Caki2 (cell line): ENCODE measurements around the gene COQ10B. TPM values are rescaled to one million over a fixed set of nuclear protein-coding genes. Genes with fewer than 3 reads are reported as not detected.
"Not testable (repeated sequence)": the region's sequence is repeated elsewhere in the genome, so short reads cannot be mapped to it uniquely, and the experiment has no call there.

Experiments
- DNase-seq: peaks from one replicate; pipeline ENCODE4 v3.0.0-alpha.2; 2015; ENCODE audit warnings: low read depth
- in situ Hi-C: cut with HindIII; loops from 2 replicates; pipeline ENCODE4 v1.10.0; 2016; ENCODE audit warnings: low sequenced_read_pairs, low pct_unique_long_range_greater_than_20kb, mixed read lengths
- total RNA-seq: library from RNA; depleted of rRNA; stranded (reverse); fragments of >200 nt; shearing (Covaris generic); gene quantifications from 2 replicates; pipeline ENCODE4 v1.2.3, GENCODE V29; 2014; ENCODE audit warnings: low replicate concordance

Gene COQ10B
- total RNA-seq, 1 experiment from 2014 or later: 37.8 TPM

DNA sequence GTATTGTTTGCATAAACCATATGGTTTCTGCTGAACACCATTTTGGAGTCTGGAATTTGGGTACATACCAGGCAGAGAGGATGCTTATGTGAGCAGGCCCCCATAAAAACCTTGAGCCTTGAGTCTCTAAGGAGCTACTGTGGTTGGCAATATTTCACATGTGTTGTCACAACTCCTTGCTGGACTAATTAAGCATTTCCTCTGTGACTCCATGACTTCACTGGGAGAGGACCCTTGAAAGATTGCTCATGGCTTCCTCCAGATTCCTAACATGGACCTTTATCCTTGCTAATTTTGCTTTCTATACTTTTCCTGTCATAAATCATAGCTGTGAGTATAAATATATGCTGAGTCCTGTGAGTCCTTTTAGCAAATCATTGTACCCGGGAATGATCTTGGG, 7.6 kb upstream of the COQ10B start:
- in situ Hi-C loops: no loop called here
- no peak for DNase-seq

DNA sequence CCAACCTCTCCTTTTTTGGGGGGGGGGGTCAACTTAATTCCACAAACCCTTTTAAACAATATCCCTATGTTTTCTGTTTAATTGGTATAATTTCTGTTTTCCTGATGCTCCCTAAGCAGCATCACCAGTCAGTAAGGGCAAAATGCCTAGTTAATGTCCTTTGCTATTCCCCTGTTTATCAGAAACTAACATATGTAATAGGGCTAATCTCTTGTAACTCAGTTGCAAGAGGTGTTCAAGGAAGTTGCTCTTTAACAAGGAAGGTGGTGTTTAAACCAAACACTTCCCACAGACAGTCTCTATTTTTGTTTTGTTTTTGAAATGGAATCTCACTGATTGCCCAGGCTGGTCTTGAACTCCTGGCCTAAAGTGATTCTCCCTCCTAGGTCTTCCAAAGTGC, 6.5 kb upstream of the COQ10B start:
- in situ Hi-C loops: no loop called here
- DNase-seq: no peak

DNA sequence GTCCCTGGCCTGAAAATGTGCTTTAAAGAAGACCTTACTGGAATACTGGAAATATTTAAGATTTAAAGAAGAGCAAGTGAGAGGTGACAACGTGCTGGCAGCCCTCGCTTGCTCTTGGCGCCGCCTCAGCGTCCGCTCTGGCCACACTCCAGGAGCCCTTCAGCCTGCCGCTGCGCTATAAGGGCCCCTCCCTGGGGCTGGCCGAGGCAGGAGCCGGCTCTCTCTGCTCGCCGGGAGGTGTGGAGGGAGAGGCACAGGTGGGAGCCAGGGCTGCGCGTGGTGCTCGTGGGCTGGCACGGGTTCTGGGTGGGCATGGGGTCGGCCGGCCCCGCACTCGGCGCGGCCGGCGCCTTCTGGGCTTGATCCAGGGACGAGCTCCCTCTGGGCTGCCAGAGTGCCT, 2.9 kb upstream of the COQ10B start:
- in situ Hi-C loops: no loop called here

DNA sequence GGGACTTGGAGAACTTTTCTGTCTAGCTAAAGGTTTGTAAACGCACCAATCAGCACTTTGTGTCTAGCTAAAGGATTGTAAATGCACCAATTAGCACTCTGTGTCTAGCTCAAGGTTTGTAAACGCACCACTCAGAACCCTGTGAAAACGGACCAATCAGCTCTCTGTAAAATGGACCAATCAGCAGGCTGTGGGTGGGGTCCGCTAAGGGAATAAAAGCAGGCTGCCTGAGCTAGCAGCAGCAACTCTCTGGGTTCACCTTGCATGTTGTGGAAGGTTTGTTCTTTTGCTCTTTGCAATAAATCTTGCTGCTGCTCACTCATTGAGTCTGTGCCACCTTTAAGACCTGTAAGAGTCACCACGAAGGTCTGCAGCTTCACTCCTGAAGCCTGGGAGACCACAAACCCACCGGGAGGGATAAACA, 2.4 kb upstream of the COQ10B start:
- in situ Hi-C loops, DNase-seq: not testable (repeated sequence)

More for the DNA sequence above, 2.9 kb upstream of the COQ10B start:
- no peak for DNase-seq

DNA sequence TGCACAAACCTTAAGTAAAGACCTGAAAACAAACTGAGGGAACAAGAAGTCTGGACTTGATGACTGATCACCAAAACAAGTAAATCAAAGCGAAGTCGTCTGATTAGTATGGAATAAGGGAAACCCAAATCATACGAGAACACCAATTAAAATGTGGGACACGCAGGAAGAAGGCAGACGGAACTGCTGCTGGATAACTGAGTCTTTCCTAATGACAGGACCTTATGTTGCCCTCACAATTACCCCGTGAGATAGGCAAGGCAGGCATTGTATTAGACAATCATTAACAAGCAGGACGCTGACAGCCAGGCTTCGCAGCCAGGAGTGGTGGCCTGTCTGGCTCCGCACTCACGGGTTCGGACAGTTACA, 614 bp upstream of the COQ10B start:
- no peak for DNase-seq
- in situ Hi-C loops: no loop called here

DNA sequence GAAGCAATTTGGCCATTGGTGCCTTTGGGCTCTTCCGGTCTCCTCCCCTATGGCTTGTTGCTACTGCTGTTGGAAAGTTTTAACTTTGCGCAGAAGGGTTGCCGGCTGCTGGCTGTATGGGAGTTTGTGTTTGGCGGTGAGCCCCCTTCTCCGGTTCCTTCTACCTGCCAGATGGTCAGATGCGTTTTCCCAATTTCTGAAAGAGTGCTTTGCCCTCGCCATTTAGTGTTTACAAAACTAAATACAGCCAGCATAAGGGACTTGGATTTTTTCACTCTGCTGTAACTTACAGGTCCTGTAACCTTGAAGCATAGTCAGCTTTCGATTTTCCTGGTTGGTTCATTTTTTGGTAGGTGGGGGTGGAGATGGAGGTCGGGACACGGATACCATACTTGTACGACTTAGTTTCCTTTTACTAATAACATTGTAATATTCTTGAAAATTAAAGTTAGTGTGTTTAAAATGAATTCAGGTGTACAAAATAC, 604 bp downstream of the COQ10B start:
- in situ Hi-C loops: no loop called here
- no peak for DNase-seq

DNA sequence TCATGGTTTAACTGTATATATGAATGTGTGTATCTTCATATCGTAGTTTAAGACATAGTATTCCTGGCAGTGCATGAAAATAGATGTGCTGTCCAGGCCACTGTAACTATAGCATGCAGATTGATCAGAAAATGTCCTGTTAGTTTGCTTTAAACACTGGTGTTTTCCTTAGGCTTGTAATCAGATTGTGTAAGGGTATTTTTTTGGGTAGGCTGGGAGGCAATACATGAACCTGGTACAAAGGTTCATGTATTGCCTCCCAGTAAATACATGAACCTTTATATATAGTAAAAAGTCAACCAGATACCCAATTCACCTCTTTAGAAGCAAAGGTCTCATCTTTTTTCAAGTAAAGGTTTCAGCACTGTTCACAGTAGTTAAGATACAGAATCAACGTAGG, 1.6 kb downstream of the COQ10B start:
- in situ Hi-C loops: no loop called here
- no peak for DNase-seq

DNA sequence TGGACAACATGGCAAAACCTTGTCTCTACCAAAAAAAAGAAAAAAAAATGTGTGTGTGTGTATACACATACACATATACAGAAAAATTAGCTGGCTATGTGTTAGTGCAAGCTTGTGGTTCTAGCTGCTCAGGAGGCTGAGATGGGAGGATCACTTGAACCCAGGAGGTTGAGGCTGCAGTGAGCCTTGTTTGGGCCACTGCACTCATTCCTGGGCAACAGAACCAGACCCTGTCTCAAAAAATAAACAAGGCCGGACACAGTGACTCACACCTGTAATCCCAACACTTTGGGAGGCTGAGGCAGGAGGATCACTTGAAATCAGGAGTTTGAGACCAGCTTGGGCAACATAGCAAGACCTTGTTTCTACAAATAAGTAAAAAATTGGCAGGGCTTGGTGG, 2.1 kb downstream of the COQ10B start:
- in situ Hi-C loops: no loop called here
- no peak for DNase-seq

DNA sequence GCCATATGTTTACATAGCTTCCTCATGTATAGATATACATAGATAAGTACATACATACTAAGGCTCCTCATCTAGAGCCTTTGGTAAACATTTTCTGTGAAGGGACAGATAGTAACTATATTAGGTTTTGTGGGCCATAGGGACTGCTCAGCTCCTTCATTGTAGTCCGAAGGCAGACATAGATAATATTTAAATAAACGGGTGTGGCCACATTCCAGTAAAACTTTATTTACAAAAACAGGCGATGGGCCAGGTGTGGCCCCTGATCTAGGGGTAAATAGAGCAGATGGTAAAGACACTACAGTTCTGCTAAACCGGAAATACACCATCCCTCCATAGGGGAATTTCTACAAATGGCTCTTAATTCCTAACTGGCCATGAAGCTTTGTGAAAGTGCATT, 7.3 kb downstream of the COQ10B start:
- no peak for DNase-seq
- in situ Hi-C loops: no loop called here

DNA sequence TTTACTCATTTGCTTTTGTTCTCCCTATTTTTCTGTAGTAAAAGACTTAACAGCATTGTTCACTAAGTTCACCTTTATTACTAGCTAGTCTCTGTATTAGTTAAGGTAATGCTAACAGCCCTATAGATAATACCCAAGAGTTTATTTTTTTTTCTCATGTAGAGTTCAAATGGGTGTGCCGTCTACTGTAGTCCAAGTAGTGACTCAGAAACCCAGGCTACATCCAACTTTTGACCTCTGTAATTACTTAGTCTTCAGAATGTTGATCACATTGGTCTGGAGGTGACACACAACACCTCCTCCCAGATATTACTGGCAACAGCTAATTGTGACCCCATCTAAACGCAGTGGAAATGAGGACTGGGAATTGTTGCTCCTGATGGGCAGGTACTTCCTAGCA, 7.7 kb downstream of the COQ10B start:
- in situ Hi-C loops: no loop called here
- DNase-seq: peak; percentile 72

DNA sequence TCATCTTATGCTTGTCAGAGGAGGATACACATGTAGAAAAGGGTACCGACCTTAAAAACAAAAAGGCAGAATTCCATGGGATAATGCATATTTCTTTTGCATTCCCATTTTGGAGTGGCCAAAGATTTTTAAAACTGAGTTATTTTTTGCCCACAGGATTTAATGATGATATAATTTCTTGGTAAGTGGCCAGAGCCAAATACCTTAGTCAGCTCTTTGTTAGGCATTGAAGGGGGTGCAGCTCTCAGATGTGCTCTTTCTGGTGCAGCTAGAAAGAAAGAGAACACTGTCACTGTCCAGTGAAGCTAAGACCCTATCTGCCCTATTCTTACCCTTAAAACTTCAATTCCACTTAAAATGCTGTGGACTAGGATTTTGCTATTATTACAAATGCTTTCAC, 10.8 kb downstream of the COQ10B start:
- in situ Hi-C loops: no loop called here
- no peak for DNase-seq

DNA sequence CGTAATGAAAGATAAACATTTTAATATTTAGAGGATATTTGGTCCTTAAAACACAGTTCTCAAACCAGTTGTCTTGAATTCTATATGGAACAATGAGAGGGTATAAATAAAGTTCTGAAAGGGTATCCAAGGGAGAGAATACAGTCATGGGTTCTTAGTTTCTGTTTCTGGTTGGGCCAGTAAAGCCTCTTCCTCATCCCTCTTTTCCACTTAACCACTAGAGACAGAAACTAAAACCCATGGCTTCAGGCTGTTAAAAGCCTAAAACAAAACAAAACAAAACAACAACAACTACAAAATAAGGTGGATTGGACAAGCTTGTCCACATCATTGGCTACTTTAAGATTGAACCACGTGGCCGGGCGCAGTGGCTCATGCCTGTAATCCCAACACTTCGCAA, 18.8 kb downstream of the COQ10B start:
- in situ Hi-C loops: no loop called here
- no peak for DNase-seq

DNA sequence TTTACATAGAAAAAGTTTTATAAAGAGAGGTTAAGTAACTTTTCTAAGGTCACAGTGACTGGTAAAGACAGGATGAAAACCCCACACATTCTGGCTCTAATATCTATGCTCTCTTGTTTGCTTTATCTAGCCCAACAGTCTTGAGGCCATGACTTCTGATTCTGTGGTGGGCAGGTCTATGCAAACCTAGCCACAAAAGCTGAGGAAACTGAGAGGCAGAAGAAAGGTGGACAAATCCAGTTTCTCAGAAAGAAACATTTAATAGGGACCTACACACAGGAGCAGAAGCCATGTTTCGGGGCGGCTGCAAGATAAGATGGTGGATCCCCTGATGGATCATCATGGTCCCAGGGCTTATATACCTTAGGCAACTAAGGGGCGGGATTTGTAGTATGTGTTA, 24.4 kb downstream of the COQ10B start:
- no peak for DNase-seq
- in situ Hi-C loops: no loop called here

DNA sequence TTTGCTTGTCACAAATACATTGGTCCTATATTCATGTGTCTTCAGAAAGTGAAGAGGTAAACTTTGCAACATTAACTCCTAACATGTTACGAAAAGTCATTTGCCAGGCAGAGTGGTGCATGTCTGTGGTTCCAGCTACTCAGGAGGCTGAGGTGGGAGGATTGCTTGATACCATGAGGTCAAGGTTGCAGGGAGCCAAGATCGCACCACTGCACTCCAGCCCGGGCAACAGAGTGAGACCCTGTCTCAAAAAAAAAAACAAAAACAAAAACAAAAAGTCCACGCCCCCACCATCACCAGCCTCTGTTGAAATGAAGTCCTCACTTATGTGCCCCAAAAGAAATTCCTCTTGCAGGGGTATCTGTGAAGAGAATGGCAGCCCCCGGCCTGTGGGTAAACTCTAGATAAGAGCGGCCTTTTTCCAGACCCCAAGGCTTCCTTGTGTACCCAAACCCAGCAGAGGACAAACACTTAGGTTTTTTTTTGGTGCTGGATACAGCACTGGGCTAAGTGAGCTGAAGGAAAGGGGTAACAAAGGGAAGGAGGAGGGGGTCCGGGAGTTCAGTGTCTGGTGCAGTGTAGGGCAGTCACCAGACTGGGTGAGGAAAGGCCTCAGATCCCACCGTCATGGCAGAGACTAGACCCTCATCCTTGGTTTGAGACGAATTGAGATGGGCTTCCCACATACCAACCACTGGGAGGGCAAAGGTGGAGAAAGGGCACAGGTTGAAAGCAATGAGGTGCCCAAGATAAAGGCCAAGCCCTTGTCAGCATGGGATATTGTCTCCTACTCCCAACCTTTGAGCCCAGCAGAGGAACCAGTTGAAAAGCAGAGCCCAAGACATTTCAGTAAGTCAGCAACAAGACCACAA, 27.0 kb downstream of the COQ10B start:
- in situ Hi-C loops: no loop called here
- no peak for DNase-seq

DNA sequence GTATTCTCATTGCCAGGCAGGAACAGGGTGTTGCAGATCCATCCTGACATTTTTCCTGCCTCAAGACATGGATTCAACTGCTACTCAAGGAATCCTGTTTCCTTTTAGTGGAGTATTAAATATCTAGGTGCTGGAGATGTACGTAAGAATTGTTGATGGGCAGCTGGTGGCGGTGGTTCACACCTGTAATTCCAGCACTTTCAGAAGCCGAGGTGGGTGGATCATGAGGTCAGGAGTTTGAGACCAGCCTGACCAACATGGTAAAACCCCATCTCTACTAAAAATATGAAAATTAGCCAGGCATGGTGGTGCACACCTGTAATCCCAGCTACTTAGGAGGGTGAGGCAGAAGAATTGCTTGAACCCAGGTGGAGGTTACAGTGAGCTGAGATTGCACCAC, 30.9 kb downstream of the COQ10B start:
- in situ Hi-C loops, DNase-seq: not testable (repeated sequence)

DNA sequence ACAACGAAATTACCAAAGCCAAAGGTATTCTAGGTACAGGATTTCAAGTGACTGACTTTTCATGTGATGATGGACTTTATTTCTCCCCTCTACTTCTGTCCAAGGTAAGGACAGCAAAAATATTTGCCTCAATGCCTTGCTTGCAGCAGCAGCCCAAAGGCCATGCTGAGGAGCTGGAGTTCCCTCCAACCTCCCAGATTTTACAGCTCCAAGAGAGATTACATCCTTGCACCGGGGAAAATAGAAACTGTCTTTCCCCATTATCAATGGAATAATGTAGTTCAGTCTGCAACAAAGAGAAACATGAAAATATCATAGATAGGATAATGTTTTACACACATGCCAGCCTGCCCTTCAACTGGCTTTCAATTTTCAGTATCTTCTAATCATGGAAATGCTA, 32.8 kb downstream of the COQ10B start:
- in situ Hi-C loops: no loop called here
- DNase-seq: no peak

DNA sequence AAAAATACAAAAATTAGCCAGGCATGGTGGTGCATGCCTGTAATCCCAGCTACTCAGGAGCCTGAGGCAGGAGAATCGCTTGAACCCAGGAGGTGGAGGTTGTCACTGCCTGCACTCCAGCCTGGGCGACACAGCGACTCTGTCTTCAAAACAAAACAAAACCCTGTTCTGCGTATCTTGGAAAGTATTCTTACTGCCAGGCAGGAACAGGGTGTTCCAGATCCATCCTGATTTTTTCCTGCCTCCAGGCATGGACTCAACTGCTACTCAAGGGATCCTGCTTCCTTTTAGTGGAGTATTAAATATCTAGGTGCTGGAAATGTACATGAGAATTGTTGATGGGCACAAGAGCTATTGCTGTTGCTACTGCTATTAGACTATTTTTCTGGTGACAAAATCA, 34.0 kb downstream of the COQ10B start:
- no peak for DNase-seq
- in situ Hi-C loops: no loop called here

DNA sequence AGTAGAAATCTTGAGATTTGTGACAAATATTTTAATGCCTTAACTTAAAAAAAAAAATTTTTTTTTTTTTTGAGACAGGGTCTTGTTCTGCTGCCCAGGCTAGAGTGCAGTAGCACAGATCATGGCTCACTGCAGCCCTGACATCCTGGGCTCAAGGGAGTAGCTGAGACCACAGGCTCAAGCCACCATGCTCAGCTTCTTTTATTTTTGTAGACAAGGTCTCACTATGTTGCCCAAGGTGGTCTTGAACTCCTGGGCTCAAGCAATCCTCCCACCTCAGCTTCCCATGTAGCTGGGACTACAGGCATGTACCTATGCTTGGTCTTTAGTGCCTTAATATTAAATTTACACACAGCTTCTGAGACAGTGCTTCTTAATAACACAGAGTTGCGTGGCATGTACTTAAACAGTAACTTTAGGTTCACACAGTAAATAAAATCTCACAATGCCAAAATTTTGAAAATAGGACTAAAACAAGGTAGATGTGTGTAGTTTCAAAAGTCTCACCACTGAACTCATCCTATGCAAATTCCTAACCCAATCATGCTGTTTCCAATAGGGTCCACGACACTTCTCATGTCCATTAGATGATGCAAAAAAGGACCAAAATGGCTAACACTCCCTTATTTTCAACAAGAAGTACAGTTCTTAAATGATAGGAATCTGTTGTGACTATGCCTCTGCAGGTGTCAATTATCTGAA, 42.2 kb downstream of the COQ10B start:
- in situ Hi-C loops: no loop called here
- DNase-seq: no peak

DNA sequence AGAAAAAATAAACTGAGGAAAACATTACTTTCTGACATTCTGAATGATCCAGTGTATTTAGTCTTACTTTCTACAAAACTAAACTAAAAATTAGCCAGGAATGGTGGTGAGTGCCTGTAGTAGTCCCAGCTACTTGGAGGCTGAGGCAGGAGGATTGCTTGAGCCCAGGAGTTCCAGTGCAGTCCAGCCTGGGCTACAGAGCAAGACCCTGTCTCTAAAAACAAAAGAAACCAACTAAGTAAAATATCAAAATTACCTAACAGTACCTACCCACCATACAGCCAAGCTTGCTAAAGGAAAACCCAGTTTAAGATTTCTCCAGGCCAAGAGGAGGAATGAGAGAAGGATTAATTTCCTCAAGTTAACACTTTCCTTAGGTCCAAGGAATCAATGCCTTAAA, 43.3 kb downstream of the COQ10B start:
- in situ Hi-C loops: no loop called here
- no peak for DNase-seq

DNA sequence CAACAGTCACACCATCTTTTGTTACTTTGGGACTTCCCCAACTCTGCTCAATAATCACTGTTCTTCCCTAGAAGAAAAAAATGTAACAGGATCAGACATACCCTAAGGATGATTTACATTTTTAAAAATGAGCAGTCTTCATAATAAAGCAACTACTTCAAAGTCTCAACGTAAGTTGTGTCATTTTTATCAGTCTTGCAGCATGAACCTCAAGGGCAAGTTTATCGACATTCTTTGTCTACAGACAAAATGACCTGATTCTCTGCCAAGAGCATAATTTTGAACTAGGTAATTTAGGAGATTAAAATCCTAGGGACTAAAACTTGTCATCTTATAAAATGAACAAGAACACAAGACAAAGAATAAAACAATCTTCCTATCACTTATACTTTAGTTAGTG, 44.0 kb downstream of the COQ10B start:
- in situ Hi-C loops: no loop called here
- no peak for DNase-seq
